Upper lobe of right lung (tissue), 1 donor: Measurements from ENCODE around the gene MARCHF11. TPM values are rescaled to one million over a fixed set of nuclear protein-coding genes. Genes with fewer than 3 reads are reported as not detected.

Experiments
- ATAC-seq: fragments of 200-7000 bp; cut with Tn5 transposase; one replicate; pipeline ENCODE4 v1.9.1; 2020; ENCODE audit warnings: mild to moderate bottlenecking, moderate library complexity
- DNase-seq: peaks from one replicate; pipeline ENCODE4 v3.0.0-alpha.2; 2020
- H3K27ac ChIP-seq: fragments of 200-600 bp; one replicate; pipeline ENCODE4 v1.8.0; 2022
- H3K27me3 ChIP-seq: fragments of 200-600 bp; one replicate; pipeline ENCODE4 v1.8.0; 2022; ENCODE audit warnings: mild to moderate bottlenecking
- H3K36me3 ChIP-seq: fragments of 200-600 bp; one replicate; pipeline ENCODE4 v1.8.0; 2022
- H3K4me1 ChIP-seq: fragments of 200-600 bp; one replicate; pipeline ENCODE4 v1.8.0; 2022
- H3K4me3 ChIP-seq: fragments of 200-600 bp; one replicate; pipeline ENCODE4 v1.8.0; 2022; ENCODE audit warnings: mild to moderate bottlenecking
- H3K9me3 ChIP-seq: fragments of 200-600 bp; one replicate; pipeline ENCODE4 v1.8.0; 2022
- CTCF ChIP-seq: fragments of 200-600 bp; IDR thresholded peaks from one replicate; pipeline ENCODE4 v1.8.0; 2022; ENCODE audit warnings: antibody characterized with exemption
- intact Hi-C: fragments of 100-400 bp; cut with DNase I; formaldehyde crosslinking; loops from one replicate; pipeline ENCODE4 v1.11.0; 2022
- total RNA-seq: library from RNA; stranded (reverse); fragmentation: NEBNext Ultra II Directional; extraction: Animal tissue kit (Norgen Biotek cat#: 25700); gene quantifications from one replicate; pipeline ENCODE4 v1.2.1, GENCODE V29; 2021
- donor health status: DM: no; HTN: yes; CAD: no; lungs with severe emphysema.

The MARCHF11 gene
- total RNA-seq, 1 donor from 2014 or later = not detected

GRCh38 chr5:16066320-16066719, 113.3 kb downstream of the MARCHF11 start:
- Histone ChIP-seq H3K36me3 (no peaks in the 10 kb centered on the region), H3K27me3 (no peaks in the 10 kb centered on the region), H3K9me3 (no peaks in the 10 kb centered on the region), H3K4me1 (no peaks in the 10 kb centered on the region), H3K4me3 (no peak overlapping the region), H3K27ac (no peak overlapping the region)
- TF ChIP-seq CTCF = no peak
- DNase-seq = no peak
- intact Hi-C loops = no loop called here
- ATAC-seq = no peak

- ATAC-seq (no peak), DNase-seq (no peak)
- Histone ChIP-seq H3K4me1 (no peaks in the 10 kb centered on the region), H3K27ac (no peak overlapping the region), H3K27me3 (no peaks in the 10 kb centered on the region), H3K36me3 (no peaks in the 10 kb centered on the region), H3K9me3 (no peaks in the 10 kb centered on the region), H3K4me3 (no peak overlapping the region)
- no peak for TF ChIP-seq CTCF
- intact Hi-C loops = no loop called here
Measured at GRCh38 chr5:16065831-16066230, 113.8 kb downstream of the MARCHF11 start.

- no peak for DNase-seq
- no peak for ATAC-seq
- intact Hi-C loops = no loop called here
- Histone ChIP-seq H3K4me3 (no peak overlapping the region), H3K9me3 (no peaks in the 10 kb centered on the region), H3K27ac (no peak overlapping the region), H3K27me3 (no peaks in the 10 kb centered on the region), H3K4me1 (no peaks in the 10 kb centered on the region), H3K36me3 (no peaks in the 10 kb centered on the region)
- no peak for TF ChIP-seq CTCF
Measured at GRCh38 chr5:16064135-16064893, 115.3 kb downstream of the MARCHF11 start.

- Histone ChIP-seq H3K36me3 (no peaks in the 10 kb centered on the region), H3K4me1 (no peaks in the 10 kb centered on the region), H3K27me3 (no peaks in the 10 kb centered on the region), H3K9me3 (no peaks in the 10 kb centered on the region), H3K27ac (no peak overlapping the region), H3K4me3 (no peak overlapping the region)
- ATAC-seq (no peak), DNase-seq (no peak)
- intact Hi-C loops = no loop called here
- no peak for TF ChIP-seq CTCF
Measured at GRCh38 chr5:16061163-16061562, 118.4 kb downstream of the MARCHF11 start.

- DNase-seq (no peak), ATAC-seq (no peak)
- H3K27ac ChIP-seq = no peak overlapping the region
- TF ChIP-seq CTCF = no peak
- intact Hi-C loops = no loop called here
- no peaks in the 10 kb centered on the region for H3K4me1 ChIP-seq
- no peaks in the 10 kb centered on the region for H3K27me3 ChIP-seq
- no peaks in the 10 kb centered on the region for H3K9me3 ChIP-seq
- H3K4me3 ChIP-seq = no peak overlapping the region
- H3K36me3 ChIP-seq = no peaks in the 10 kb centered on the region
Measured at GRCh38 chr5:16057277-16057676, 122.3 kb downstream of the MARCHF11 start.
